ENCODE measurements around the gene PLPPR1. TPM values are rescaled to one million over a fixed set of nuclear protein-coding genes. Genes with fewer than 3 reads are reported as not detected.
"Not testable (repeated sequence)": the region's sequence is repeated elsewhere in the genome, so short reads cannot be mapped to it uniquely, and the experiment has no call there.

Gene PLPPR1
- total RNA-seq, 1 experiment from 2014 or later: not detected

DNA sequence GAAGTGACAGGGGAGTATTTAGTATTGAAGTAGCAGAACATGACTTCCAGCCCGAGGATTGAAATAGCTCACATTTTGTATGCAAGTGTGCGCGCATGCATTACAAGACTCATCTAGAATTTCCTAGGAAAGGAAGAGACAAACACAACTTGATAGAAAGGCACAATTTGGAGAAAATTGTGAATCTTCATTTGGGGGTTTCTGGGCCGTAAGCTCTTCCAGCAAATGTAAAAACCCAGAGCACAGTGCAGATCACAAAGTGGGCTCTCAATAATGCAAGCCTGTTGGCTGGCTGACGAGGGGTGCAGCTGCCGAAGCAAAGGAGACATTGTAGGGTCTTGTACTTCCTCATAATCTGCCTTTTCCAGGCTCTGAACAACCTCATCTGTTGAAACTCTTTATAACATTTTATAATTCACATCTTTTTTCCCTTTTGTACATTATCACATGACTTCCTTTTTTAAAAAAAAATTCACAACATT is 247.3 kb downstream of the PLPPR1 start:
- DNase-seq (ENCODE audit: low read depth): no peak

DNA sequence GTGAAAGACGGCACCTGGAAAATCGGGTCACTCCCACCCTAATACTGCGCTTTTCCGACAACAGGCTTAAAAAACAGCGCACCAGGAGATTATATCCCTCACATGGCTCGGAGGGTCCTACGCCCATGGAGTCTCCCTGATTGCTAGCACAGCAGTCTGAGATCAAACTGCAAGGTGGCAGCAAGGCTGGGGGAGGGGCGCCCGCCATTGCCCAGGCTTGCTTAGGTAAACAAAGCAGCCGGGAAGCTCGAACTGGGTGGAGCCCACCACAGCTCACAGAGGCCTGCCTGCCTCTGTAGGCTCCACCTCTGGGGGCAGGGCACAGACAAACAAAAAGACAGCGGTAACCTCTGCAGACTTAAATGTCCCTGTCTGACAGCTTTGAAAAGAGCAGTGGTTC is 262.5 kb downstream of the PLPPR1 start:
- not testable (repeated sequence) for DNase-seq (ENCODE audit: low read depth)

DNA sequence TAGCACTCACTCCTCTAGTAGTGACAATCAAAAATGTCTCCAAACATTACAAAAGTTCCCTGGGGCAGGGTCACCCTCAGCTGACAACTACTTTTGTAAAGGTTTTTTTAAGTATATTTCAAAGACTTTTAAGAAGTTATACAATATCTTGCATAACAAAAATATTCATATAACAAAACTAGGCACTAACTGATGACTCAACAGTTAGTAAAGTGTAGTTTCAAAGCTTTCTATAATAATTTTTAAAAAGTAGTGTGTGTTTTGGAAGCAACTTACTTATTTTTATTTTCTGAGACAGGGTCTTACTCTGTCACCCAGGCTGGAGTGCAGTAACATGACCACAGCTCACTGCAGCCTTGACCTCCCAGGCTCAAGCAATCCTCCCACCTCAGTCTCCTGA is 271.4 kb downstream of the PLPPR1 start:
- no peak for DNase-seq (ENCODE audit: low read depth)

DNA sequence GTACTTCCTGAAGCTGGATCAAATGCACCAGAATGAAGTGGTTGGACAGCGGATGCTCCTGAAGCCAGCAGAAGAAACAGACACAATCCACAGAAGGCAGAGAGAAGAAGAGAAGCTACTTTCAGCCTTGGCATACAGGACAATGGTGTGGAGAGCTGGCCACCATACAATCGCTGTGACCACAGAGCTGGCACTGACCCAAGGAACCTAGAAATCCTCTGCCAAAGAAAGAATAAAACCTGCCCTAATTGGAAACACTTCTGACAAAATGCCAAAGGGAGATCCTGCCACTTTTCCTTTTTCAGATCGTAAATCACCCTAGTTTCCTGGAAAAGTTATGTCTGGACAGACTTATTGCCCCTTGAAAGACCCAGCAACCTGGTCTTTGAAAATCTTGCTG is 278.5 kb downstream of the PLPPR1 start:
- DNase-seq (ENCODE audit: low read depth): no peak

DNA sequence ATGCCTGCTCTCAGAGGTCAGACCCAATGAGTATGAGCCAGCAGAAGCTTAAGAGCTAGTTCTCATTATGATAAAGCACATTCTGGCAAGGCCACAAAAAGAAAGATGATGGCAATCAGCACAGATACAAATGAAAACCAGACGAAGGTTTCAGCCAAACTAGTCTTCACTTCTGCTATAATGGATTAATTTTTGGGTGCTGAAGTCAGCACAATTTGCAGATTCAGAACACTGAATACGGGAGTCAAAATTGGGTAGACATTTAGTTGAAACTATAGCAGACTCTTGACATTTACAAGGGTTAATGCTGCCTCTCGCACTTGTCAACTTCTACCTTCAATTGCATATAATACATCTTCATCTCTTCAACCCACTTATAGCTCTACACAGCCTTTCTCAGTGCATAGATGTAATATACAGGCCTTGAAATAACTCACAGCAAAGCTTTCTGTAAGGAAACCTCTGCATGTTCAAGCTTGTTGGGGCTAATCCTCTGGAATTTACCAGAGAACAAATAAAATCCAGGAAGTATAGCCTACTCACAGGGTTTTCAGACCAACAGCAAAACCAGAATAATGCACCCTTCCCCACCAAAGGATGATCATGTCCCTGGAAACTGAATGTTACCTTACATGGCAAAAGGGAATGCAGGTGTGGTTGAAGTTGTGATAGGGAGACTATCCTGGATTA is 279.1 kb downstream of the PLPPR1 start:
- no peak for DNase-seq (ENCODE audit: low read depth)

DNA sequence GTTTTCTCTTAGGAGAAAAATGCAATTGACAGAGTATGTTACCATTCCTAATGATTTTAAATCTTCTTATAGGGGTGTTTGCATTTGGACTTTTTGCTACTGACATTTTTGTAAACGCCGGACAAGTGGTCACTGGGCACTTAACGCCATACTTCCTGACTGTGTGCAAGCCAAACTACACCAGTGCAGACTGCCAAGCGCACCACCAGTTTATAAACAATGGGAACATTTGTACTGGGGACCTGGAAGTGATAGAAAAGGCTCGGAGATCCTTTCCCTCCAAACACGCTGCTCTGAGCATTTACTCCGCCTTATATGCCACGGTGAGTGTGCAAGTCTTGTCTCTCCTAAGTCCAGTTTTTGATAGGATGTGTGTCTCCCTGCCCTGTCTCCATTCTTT is 280.6 kb downstream of the PLPPR1 start:
- DNase-seq (ENCODE audit: low read depth): no peak

DNA sequence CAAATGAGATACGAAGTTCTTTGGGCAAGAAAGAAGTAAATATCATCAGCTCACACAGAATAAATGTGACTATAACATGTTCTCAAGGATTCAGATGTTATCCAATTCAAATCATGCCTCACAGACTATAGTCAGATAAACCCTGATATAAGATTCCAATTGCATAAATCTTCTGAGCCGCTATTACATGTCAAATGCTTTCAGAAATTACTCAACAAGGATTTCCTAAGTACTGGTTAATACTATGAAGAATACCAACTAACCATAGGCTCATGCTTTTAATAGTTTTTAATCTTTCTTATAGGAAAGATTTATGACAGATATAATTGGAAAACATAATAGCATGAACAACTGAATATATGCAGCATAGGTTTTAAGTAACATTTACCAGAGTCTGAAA is 282.7 kb downstream of the PLPPR1 start:
- no peak for DNase-seq (ENCODE audit: low read depth)

DNA sequence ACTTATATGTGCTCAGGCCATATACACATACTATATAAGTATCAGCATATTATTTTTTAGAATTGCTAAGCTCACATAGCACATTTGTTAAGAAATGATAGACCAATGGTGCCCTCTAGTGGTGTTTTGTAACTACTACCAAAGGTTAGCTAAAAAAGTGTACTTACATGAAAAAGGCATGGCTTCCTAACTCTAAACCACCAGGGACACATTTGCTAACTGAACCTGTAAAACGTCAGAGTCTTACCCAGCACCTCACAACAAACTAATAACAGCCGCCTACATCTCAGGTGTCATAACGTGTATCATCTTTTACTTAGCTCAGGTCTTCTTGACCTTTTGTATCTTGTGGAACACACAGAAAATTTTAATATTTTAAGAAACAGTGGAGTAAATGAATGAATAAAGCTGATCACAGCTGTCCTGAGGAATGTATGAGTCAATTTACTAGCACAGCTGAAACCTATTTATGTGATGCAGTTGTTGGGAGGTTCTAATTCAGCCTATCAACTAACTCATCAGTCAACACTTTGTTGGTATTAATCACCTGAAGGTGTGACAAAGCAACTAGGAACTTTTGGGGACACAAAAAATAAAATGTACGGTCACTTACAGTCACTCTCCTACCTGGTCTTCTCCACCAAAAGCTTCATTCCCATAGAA is 283.4 kb downstream of the PLPPR1 start:
- DNase-seq (ENCODE audit: low read depth): peak; percentile 76

DNA sequence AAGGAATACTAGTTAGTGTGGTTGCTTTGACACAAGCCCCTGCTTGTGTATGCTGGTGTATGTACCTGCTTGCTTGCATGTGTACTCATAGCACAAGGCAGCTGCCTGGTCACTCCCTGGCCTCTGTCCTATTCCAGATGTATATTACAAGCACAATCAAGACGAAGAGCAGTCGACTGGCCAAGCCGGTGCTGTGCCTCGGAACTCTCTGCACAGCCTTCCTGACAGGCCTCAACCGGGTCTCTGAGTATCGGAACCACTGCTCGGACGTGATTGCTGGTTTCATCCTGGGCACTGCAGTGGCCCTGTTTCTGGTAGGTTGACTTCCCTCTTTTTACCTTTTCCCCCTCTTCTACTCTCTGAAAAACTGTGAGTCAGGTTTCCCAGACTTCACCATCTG is 284.1 kb downstream of the PLPPR1 start:
- no peak for DNase-seq (ENCODE audit: low read depth)

DNA sequence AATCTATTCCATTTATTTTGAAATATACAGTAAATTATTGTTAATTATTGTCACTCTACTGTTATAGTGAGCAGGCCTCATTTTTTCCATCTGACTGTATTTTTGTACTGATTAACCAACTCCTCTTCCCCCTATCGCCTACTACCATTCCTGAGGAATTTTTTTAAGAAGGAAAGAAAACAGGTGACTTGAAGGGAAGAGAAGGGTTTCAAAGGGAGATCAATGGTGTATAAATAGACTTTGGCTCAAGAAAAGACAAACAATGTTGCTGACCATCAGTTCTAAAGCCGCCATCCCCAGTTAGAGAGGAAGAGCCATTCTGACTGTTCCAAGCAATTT is 286.6 kb downstream of the PLPPR1 start:
- no peak for DNase-seq (ENCODE audit: low read depth)

DNA sequence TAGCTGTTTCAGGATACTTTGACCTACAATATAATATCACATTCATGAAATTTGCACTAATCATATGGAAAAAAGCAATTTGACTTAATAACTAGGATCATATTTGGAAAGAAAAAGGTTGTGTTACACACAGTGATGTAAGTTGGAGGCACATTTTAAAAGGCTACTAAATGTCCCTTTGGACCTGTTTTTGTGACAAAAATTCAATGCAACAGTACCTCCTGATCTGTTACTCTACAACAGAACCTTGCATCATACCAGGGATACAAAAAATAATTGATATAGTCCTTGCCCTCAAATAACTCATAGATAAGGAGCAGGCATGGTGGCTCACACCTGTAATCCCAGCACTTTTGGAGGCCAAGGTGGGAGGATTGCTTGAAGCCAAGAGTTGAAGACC is 289.2 kb downstream of the PLPPR1 start:
- no peak for DNase-seq (ENCODE audit: low read depth)

DNA sequence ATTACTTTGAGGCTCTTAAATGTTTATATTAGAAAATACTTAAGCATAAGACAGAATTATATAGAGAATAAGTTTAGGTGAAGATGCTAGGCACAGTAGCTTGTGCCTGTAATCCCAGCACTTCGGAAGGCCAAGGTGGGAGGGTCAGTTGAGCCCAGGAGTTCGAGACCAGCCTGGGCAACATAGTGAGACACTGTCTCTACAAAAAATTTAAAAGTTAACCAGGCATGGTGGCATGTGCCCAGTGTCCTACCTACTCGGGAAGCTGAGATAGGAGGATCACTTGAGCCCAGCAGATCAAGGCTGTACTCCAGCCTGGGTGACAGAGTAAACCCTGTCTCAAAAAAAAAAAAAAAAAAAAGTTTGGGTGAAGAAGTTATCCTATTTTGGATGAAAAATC is 294.6 kb downstream of the PLPPR1 start:
- DNase-seq (ENCODE audit: low read depth): no peak

DNA sequence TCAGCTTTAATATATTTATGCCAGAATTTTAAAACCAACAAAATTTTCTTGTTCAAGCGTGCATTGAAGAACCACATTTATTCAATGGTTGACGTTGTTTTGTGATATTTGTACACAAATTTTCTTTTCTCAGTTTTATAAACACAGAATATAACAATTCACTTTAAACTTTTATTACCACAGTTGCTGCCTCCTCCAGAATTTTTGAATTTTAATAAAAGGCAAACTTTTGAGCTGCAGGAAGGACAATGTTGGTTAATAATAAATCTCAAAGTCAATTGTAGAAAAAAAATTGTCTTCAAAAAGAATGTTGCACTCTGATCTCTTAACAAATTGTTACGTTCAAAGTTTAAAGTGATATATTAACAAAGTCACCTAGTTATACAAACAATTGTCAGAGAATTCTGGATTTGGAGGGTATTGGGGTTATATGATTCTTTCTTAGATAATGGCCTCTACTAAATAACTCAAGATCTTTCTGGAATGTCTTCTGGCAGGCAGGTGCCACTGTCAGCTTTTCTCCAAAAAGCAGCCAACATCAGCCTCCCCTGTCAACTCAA is 295.8 kb downstream of the PLPPR1 start:
- DNase-seq (ENCODE audit: low read depth): no peak

DNA sequence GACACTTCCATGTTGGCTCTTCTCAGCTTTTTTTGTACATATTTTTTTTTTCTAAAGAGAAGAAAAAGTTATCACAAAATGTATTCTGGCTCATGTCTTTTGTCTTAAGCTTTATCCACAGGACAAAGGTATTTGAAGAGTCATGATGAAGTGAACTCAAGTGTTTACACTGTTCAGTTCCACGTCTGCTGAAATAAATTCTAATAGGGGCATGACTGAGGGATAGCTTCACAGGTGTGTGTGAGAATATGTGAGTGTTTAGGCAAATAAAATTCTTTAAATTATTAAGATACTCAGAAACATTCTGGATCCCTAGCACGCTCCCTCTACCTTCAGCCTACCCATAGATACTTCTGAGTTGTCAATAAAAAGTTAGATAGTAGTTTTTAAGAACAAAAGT is 296.5 kb downstream of the PLPPR1 start:
- no peak for DNase-seq (ENCODE audit: low read depth)

DNA sequence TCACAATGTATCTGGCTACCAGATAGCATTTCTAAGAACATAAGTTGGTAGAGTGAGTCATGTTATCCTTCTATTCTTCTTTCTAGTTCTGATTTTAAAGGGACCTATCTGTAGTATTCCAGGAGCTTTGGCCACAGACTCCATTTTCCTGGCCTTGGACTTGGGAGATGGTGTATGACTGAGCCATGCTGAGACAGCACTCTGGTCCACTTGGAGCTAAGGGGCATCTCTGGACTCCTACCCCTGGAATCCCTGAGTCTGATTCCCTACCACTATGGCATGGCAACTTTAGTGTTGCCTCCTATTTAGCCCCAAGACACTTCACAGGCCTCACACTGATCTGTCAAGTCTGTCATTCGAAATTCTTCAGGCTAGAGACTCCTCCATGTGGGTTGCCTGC is 297.5 kb downstream of the PLPPR1 start:
- no peak for DNase-seq (ENCODE audit: low read depth)

DNA sequence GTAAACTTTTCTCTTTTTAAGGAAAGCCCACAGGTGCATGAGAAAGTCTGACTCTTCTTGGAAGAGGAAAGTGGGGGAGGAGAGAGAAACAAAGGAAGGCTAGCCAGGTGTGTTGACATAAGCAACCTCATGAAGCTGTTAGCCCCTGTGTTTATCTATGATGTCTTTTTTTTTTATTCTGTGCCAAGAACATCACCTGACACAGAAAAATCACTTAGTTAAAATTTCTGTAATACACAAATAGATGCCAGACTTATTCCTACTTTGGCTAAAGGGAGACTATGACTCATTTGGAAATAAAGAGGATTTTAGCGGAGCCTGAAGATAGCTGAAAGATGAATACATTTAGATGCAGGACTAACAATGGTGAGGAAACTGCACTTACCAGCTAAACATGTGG is 298.0 kb downstream of the PLPPR1 start:
- no peak for DNase-seq (ENCODE audit: low read depth)

DNA sequence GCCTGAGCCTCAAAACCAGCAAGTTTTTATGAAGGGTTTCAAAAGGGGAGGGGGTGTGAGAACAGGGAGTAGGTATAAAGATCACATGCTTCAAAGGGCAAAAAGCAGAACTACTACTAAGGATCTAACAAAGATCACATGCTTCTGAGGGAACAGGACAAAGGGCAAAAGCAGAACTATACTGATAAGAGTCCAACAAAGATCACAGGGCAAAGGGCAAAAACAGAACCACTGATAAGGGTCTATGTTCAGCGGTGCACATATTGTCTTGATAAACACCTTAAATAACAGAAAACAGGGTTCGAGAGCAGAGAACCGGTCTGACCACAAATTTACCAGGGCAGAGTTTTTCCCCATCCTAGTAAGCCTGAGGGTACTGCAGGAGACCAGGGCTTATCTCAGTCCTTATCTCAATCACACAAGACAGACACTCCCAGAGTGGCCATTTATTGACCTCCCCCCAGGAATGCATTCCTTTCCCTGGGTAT is 298.9 kb downstream of the PLPPR1 start:
- not testable (repeated sequence) for DNase-seq (ENCODE audit: low read depth)

DNA sequence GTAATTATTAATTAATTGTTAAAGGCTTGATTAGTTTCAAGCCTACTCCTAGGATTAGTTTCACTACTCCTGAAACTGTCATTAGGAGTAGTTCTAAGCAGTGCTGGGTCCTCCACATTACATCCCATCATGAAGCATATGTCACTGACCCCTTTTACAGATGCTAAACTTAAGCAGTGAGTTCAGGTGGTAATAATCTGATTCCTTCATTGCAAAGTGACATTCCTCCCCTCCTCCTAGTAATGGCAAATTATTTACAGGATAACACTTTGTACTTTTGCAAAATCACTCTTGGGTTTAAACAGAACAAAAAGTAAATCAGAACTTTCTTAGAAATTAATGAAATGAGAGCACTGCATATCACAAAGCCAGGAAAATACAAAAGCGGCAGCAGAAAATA is 303.8 kb downstream of the PLPPR1 start:
- DNase-seq (ENCODE audit: low read depth): no peak

DNA sequence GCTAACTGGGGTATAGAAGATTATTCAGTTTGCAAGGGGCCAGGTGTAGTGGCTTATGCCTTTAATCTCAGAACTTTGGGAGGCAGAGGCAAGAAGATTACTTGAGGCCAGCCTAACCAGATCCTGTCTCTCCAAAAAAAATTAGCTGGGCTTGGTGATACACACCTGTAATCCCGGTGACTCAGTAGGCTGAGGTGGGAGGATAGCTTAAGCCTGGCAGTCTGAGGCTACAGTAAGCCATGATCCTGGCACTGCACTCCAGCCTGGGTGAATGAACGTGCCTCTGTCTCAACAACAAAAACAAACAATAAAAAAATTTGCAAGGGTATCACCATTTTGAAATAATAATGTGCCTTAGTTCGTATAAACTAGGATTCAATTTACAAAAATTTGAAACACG is 305.0 kb downstream of the PLPPR1 start:
- DNase-seq (ENCODE audit: low read depth): no peak

DNA sequence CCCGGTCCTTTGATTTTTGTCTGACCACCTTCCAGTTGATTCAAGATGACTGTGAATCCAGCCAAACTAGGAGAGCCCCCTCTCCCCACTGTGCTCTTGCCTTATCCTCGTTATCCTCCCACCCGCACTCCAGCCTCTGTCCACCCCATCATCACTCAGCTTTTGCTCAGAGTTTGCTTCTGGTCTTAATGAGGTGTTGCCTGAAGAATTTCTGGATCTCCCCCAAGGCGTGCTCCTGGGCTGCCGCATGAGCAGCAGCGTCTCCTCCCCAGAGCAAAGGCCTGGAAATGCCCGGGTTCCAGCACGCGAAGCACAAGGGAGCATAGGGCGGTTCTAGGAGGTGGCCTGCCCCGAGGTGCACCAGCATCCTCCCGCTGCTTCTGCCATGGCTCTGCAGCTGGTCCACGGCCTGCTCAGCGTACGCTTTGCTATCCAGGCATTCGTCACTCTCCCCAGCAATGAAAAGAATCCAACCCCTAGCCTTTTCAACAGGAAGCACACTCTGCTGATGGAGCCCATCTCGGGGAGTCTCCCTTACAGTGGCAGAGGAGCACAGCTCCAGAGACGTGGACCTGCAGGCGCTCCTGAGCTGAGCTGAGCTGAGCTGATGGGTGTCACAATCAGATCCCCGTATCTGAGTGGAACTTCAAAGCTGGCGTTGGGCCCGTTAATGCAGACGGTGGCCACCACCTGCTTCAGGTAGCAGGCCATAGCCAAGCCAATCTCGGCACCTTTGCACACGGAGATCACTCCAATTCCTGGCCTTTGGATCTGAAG is 305.6 kb downstream of the PLPPR1 start:
- no peak for DNase-seq (ENCODE audit: low read depth)

DNA sequence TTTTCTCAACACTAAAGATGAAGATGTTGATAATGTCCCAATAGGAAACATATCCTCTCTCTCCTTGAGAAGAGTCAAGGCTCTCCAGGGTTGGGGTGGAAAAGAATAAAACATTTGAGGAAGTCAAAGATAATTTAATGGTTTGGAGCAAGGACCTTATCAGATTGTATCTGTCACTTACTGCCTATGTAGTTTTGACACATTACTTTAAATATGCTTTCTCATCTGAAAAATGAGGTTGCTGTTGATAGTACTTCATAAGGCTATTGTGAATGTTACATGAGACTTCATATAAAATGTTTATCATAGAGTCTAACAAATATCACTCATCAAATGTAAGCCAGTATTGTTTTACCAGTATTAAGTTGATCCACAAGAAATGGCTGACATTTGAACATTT is 307.6 kb downstream of the PLPPR1 start:
- no peak for DNase-seq (ENCODE audit: low read depth)

DNA sequence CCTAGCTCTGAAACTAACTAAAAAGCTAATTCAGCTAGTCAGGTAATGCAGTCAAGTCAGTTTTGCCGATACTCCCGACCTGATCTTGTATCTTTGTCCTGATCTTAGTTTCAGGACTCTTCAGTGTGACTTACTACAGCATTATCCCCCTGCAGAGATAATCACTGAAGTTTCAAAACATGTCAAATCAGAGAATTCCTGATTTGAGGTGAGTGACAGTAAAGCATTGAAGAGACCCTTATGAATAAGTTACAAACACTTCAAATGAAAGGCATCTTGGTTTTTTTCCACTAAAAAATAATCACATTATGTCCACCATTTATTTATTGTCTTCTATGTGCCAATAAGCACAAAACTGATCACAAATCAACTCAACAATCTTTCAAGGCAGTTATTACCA is 308.7 kb downstream of the PLPPR1 start:
- no peak for DNase-seq (ENCODE audit: low read depth)

All from LHCN-M2 (cell line).